Liver (tissue), 9 donors: ENCODE data around the gene KIFC1. TPM values are rescaled to one million over a fixed set of nuclear protein-coding genes. Genes with fewer than 3 reads are reported as not detected.
"Not testable (repeated sequence)": the region's sequence is repeated elsewhere in the genome, so short reads cannot be mapped to it uniquely, and the experiment has no call there.

ENCODE experiments used
- DNase-seq: peaks from one replicate; pipeline ENCODE4 v3.0.0-alpha.2; 2017; ENCODE audit warnings: low spot score
- H3K27ac ChIP-seq, 2 donors: one replicate each; pipeline ENCODE4 v1.7.0; 2013; ENCODE audit warnings: inconsistent platforms in 2 of 2, low read length in 2 of 2, control low read depth in 1 of 2, low read depth in 1 of 2, mild to moderate bottlenecking in 1 of 2
- H3K27me3 ChIP-seq, 4 donors: one replicate each; pipeline versions ENCODE4 v1.6.1 to v1.7.0; 2013; ENCODE audit warnings: low read length in 3 of 4, inconsistent platforms in 1 of 4, mild to moderate bottlenecking in 1 of 4, moderate library complexity in 1 of 4; ENCODE audit not compliant: control insufficient read depth in 4 of 4, insufficient read depth in 4 of 4
- H3K36me3 ChIP-seq, 4 donors: one replicate each; pipeline versions ENCODE4 v1.6.1 to v1.7.0; 2013; ENCODE audit warnings: low read length in 3 of 4, mild to moderate bottlenecking in 3 of 4, low read depth in 1 of 4, moderate library complexity in 1 of 4; ENCODE audit not compliant: control insufficient read depth in 4 of 4, insufficient read depth in 3 of 4
- H3K4me1 ChIP-seq, 4 donors: one replicate each; pipeline versions ENCODE4 v1.6.1 to v1.7.0; 2013; ENCODE audit warnings: low read length in 3 of 4, mild to moderate bottlenecking in 3 of 4, moderate library complexity in 1 of 4; ENCODE audit not compliant: control insufficient read depth in 4 of 4, insufficient read depth in 4 of 4
- H3K4me3 ChIP-seq, 3 donors: one replicate each; pipeline versions ENCODE4 v1.6.1 to v1.7.0; 2013; ENCODE audit warnings: low read length in 3 of 3, control low read depth in 1 of 3, low read depth in 1 of 3, mild to moderate bottlenecking in 1 of 3
- H3K9ac ChIP-seq, 2 donors: one replicate each; pipeline ENCODE4 v1.7.0; 2013; ENCODE audit warnings: low read length in 2 of 2, mild to moderate bottlenecking in 2 of 2, moderate library complexity in 2 of 2, control low read depth in 1 of 2, low read depth in 1 of 2
- H3K9me3 ChIP-seq, 4 donors: one replicate each; pipeline versions ENCODE4 v1.6.1 to v1.7.0; 2013; ENCODE audit warnings: low read length in 3 of 4; ENCODE audit not compliant: control insufficient read depth in 4 of 4
- EGR1 ChIP-seq, 2 donors: IDR thresholded peaks; 2 replicates each; pipeline ENCODE4 v1.6.1; 2016 to 2018; ENCODE audit warnings: antibody characterized with exemption in 2 of 2, low read depth in 2 of 2
- FOXA1 ChIP-seq: IDR thresholded peaks from 2 replicates; pipeline ENCODE4 v1.6.1; 2016; ENCODE audit warnings: antibody characterized with exemption
- FOXA2 ChIP-seq: IDR thresholded peaks from 2 replicates; pipeline ENCODE4 v1.6.1; 2016; ENCODE audit warnings: antibody characterized with exemption
- GABPA ChIP-seq, 2 donors: IDR thresholded peaks in 1 of 2; conservative IDR thresholded peaks in 1 of 2; 2 replicates each; pipeline ENCODE4 v1.6.1; 2016; ENCODE audit warnings: antibody characterized with exemption in 2 of 2, mild to moderate bottlenecking in 1 of 2, moderate library complexity in 1 of 2
- HNF4A ChIP-seq, 2 donors: conservative IDR thresholded peaks; 2 replicates each; pipeline ENCODE4 v1.6.1; 2016; ENCODE audit warnings: antibody characterized with exemption in 2 of 2, mild to moderate bottlenecking in 2 of 2
- HNF4G ChIP-seq: IDR thresholded peaks from 2 replicates; pipeline ENCODE4 v1.6.1; 2016; ENCODE audit warnings: antibody characterized with exemption
- JUND ChIP-seq, 2 donors: IDR thresholded peaks; 2 replicates each; pipeline ENCODE4 v1.6.1; 2016; ENCODE audit warnings: antibody characterized with exemption in 2 of 2
- NR2F2 ChIP-seq: IDR thresholded peaks from 2 replicates; pipeline ENCODE4 v1.6.1; 2016; ENCODE audit warnings: antibody characterized with exemption
- RAD21 ChIP-seq, 2 donors: IDR thresholded peaks; 2 replicates each; pipeline ENCODE4 v1.6.1; 2016; ENCODE audit warnings: antibody characterized with exemption in 2 of 2, mild to moderate bottlenecking in 2 of 2
- RXRA ChIP-seq, 2 donors: IDR thresholded peaks; 2 replicates each; pipeline ENCODE4 v1.6.1; 2017 to 2018; ENCODE audit warnings: antibody characterized with exemption in 2 of 2, mild to moderate bottlenecking in 1 of 2
- SP1 ChIP-seq: IDR thresholded peaks from 2 replicates; pipeline ENCODE4 v1.6.1; 2018; ENCODE audit warnings: antibody characterized with exemption, mild to moderate bottlenecking
- TAF1 ChIP-seq: conservative IDR thresholded peaks from 2 replicates; pipeline ENCODE4 v1.6.1; 2016; ENCODE audit warnings: antibody characterized with exemption, mild to moderate bottlenecking
- YY1 ChIP-seq: IDR thresholded peaks from 2 replicates; pipeline ENCODE4 v1.6.1; 2016; ENCODE audit warnings: antibody characterized with exemption, mild to moderate bottlenecking
- WGBS: extraction: QIAGEN DNeasy Blood & Tissue Kit; methylation state at CpG from one replicate; pipeline ENCODE4 v1.1.7; 2013; 5-methylcytosine and 5-hydroxymethylcytosine counted together
- polyA plus RNA-seq, 2 donors: library from polyadenylated mRNA; stranded (reverse) in 1 of 2; unstranded in 1 of 2; fragments of 200-250 nt in 1 of 2; fragments of >200 nt in 1 of 2; fragmentation: Nextera tagmentation in 1 of 2; extraction: Ambion mirVana in 1 of 2; gene quantifications; one replicate each; pipeline versions ENCODE4 v1.2.1 to v1.2.3, GENCODE V29; 2013 to 2015
- total RNA-seq, 2 donors: library from RNA; depleted of rRNA; stranded (reverse); fragments of >200 nt; gene quantifications; one replicate each; pipeline ENCODE4 v1.2.3, GENCODE V29; 2014
- TF ChIP-seq, protein P1 (sequence below): IDR thresholded peaks from 2 replicates; pipeline ENCODE4 v1.6.1; 2016; ENCODE audit warnings: antibody characterized with exemption
- TF ChIP-seq, protein P2 (sequence below): fragments of 150-350 bp; IDR thresholded peaks from 2 replicates; pipeline ENCODE4 v1.5.1; 2017; ENCODE audit warnings: improper control_type of control experiment, low read depth, low read length; ENCODE audit not compliant: missing input control
- TF ChIP-seq, protein P3 (sequence below): IDR thresholded peaks from 2 replicates; pipeline ENCODE4 v1.6.1; 2016; ENCODE audit warnings: antibody characterized with exemption, mild to moderate bottlenecking
- TF ChIP-seq, protein P4 (sequence below): IDR thresholded peaks from 2 replicates; pipeline ENCODE4 v1.6.1; 2016; ENCODE audit warnings: antibody characterized with exemption
- TF ChIP-seq, protein P5 (sequence below): IDR thresholded peaks from 2 replicates; pipeline ENCODE4 v1.6.1; 2016; ENCODE audit warnings: antibody characterized with exemption
- donor health status: healthy.
- donor health status: healthy.
- donor health status: healthy.
- donor health status: healthy.
- donor health status: healthy.

Gene KIFC1
- total and polyA plus RNA-seq, 4 donors = 0.08 to 30.0 (median 1.3) TPM

DNA sequence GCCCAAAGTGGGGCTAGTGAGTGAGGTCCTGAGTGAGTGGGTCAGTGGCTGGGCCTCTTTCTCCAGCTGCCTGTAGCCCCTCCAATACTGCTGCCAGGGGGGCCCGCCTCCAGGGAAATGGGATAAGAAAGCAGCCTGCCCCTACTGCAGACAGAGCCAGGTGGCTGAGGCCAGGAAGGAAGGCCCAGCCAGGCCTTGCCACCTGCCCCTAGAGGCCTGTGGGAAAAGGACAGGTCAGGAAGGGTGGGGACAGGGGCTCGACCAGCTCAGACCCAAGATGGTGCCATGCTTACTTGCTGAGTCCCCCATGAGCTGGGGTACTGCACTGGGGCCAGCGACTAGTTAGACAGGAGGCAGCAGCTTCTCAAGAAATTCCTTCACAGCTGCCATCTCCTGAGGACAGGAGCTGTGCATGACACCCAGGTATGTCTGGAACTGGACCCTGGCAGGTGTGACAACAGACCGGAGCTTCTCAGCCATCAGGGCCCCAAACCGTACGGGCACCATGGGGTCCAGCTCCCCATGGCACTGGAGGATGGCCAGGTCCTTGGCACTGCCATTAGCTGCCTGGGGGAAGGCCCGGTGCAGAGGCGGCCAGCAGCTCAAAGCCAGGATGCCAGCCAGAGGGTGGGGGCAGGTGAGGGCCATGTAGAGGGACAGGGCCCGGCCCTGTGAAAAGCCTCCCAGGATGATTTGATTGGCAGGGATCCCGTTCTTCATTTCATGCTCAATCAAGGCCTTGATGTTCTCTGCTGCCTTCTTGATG is 26.2 kb upstream of the KIFC1 start:
- not testable (repeated sequence) for H3K27me3 ChIP-seq, H3K4me3 ChIP-seq, H3K9ac ChIP-seq, H3K9me3 ChIP-seq, H3K36me3 ChIP-seq, DNase-seq, H3K4me1 ChIP-seq, H3K27ac ChIP-seq
- WGBS = 86% methylated on average over 10 of the region's 10 CpGs

DNA sequence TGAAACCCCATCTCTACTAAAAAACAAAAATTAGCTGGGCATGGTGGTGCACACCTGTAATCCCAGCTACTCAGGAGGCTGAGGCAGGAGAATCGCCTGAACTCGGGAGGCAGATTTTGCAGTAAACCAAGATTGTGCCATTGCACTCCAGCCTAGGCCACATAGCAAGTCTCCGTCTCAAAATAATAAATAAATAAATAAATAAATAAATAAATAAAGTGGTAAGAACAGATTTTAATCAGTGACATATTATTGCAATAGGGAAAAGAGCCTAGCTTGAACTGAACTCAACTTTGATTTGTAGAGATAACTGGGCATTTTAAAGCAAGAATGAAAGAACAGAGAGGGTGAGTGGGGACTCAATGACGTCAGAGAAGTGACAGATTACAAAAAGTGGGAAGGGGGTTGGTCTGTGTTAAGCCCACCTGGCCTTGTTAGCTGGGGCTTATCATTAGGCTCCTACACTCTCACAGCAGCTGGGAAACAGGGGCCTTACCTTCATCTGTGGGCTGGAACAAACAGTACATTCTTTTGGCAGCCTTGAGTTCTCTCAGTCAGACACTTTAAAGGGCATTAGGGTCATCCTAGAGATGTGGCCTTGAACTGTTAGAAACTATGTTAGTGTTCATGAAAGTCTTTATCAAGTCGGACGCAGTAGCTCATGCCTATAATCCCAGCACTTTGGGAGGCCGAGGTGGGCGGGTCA is 24.5 kb upstream of the KIFC1 start:
- Histone ChIP-seq H3K4me1 (no peaks in the 10 kb centered on the region), H3K4me3 (no peak overlapping the region), H3K36me3 (no peaks in the 10 kb centered on the region), H3K9ac (no peak overlapping the region), H3K27ac (no peak overlapping the region), H3K9me3 (no peaks in the 10 kb centered on the region), H3K27me3 (no peaks in the 10 kb centered on the region)
- WGBS = 92% methylated on average over 8 of the region's 8 CpGs
- DNase-seq = no peak
- TF ChIP-seq SP1 = no peak
- no peak for TF ChIP-seq EGR1 (IDR thresholded peaks at IDR 0.05; ENCODE audit: low read depth in 2 of 2)
- TF ChIP-seq HNF4G = no peak
- TF ChIP-seq FOXA1 = no peak
- TF ChIP-seq, protein P1, sequence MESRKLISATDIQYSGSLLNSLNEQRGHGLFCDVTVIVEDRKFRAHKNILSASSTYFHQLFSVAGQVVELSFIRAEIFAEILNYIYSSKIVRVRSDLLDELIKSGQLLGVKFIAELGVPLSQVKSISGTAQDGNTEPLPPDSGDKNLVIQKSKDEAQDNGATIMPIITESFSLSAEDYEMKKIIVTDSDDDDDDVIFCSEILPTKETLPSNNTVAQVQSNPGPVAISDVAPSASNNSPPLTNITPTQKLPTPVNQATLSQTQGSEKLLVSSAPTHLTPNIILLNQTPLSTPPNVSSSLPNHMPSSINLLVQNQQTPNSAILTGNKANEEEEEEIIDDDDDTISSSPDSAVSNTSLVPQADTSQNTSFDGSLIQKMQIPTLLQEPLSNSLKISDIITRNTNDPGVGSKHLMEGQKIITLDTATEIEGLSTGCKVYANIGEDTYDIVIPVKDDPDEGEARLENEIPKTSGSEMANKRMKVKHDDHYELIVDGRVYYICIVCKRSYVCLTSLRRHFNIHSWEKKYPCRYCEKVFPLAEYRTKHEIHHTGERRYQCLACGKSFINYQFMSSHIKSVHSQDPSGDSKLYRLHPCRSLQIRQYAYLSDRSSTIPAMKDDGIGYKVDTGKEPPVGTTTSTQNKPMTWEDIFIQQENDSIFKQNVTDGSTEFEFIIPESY = no peak
- no peak for TF ChIP-seq RAD21 (IDR thresholded peaks at IDR 0.05)
- no peak for TF ChIP-seq YY1
- no peak for TF ChIP-seq JUND (IDR thresholded peaks at IDR 0.05)
- TF ChIP-seq HNF4A (conservative IDR thresholded peaks at IDR 0.05) = no peak
- TF ChIP-seq, protein P2, sequence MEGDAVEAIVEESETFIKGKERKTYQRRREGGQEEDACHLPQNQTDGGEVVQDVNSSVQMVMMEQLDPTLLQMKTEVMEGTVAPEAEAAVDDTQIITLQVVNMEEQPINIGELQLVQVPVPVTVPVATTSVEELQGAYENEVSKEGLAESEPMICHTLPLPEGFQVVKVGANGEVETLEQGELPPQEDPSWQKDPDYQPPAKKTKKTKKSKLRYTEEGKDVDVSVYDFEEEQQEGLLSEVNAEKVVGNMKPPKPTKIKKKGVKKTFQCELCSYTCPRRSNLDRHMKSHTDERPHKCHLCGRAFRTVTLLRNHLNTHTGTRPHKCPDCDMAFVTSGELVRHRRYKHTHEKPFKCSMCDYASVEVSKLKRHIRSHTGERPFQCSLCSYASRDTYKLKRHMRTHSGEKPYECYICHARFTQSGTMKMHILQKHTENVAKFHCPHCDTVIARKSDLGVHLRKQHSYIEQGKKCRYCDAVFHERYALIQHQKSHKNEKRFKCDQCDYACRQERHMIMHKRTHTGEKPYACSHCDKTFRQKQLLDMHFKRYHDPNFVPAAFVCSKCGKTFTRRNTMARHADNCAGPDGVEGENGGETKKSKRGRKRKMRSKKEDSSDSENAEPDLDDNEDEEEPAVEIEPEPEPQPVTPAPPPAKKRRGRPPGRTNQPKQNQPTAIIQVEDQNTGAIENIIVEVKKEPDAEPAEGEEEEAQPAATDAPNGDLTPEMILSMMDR = no peak
- no peak for TF ChIP-seq NR2F2
- TF ChIP-seq, protein P3, sequence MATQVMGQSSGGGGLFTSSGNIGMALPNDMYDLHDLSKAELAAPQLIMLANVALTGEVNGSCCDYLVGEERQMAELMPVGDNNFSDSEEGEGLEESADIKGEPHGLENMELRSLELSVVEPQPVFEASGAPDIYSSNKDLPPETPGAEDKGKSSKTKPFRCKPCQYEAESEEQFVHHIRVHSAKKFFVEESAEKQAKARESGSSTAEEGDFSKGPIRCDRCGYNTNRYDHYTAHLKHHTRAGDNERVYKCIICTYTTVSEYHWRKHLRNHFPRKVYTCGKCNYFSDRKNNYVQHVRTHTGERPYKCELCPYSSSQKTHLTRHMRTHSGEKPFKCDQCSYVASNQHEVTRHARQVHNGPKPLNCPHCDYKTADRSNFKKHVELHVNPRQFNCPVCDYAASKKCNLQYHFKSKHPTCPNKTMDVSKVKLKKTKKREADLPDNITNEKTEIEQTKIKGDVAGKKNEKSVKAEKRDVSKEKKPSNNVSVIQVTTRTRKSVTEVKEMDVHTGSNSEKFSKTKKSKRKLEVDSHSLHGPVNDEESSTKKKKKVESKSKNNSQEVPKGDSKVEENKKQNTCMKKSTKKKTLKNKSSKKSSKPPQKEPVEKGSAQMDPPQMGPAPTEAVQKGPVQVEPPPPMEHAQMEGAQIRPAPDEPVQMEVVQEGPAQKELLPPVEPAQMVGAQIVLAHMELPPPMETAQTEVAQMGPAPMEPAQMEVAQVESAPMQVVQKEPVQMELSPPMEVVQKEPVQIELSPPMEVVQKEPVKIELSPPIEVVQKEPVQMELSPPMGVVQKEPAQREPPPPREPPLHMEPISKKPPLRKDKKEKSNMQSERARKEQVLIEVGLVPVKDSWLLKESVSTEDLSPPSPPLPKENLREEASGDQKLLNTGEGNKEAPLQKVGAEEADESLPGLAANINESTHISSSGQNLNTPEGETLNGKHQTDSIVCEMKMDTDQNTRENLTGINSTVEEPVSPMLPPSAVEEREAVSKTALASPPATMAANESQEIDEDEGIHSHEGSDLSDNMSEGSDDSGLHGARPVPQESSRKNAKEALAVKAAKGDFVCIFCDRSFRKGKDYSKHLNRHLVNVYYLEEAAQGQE = no peak
- TF ChIP-seq, protein P4, sequence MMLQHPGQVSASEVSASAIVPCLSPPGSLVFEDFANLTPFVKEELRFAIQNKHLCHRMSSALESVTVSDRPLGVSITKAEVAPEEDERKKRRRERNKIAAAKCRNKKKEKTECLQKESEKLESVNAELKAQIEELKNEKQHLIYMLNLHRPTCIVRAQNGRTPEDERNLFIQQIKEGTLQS = no peak
- no peak for TF ChIP-seq FOXA2
- TF ChIP-seq, protein P5, sequence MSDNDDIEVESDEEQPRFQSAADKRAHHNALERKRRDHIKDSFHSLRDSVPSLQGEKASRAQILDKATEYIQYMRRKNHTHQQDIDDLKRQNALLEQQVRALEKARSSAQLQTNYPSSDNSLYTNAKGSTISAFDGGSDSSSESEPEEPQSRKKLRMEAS = no peak
- no peak for TF ChIP-seq TAF1
- no peak for TF ChIP-seq GABPA (IDR thresholded peaks at IDR 0.05 in 1 of 2, conservative IDR thresholded peaks at IDR 0.05 in 1 of 2)
- no peak for TF ChIP-seq RXRA (IDR thresholded peaks at IDR 0.05)

DNA sequence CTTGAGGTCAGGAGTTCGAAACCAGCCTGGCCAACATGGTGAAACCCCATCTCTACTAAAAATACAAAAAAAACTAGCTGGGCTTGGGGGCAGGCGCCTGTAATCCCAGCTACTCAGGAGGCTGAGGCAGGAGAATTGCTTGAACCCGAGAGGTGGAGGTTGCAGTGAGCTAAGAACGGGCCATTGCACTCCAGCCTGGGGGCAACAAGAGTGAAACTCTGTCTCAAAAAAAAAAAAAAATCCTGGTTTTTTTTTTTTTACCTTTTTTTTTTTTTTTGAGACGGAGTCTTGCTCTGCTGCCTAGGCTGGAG is 24.0 kb upstream of the KIFC1 start:
- not testable (repeated sequence) for H3K27ac ChIP-seq, H3K27me3 ChIP-seq, DNase-seq, H3K4me3 ChIP-seq, H3K4me1 ChIP-seq, H3K9me3 ChIP-seq, H3K36me3 ChIP-seq, H3K9ac ChIP-seq
- 93% methylated on average over 5 of the region's 5 CpGs for WGBS
